ENCODE measurements around the gene CHMP3. TPM values are rescaled to one million over a fixed set of nuclear protein-coding genes. Genes with fewer than 3 reads are reported as not detected.
"Not testable (repeated sequence)": the region's sequence is repeated elsewhere in the genome, so short reads cannot be mapped to it uniquely, and the experiment has no call there.

Gene CHMP3
- total RNA-seq, 2 donors from 2014 or later = 138 to 139 TPM

DNA sequence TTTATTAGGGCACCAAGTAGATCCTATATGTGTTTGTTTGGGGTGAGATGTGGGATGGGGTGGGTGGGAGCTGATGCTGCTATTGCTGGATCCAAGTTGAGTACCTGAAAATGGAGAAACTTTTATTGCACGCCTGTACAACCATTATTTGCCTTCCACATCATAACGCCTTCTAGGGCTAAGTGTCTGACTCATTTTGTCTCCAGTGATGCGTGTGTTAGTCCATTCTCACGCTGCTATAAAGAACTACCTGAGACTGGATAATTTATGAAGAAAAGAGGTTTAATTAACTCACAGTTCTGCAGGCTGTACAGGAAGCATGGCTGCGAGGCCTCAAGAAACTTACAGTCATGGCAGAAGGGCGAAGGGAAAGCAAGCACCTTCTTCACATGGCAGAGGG, 63.9 kb downstream of the CHMP3 start:
- H3K27ac ChIP-seq = no peak overlapping the region
- ATAC-seq (ENCODE audit: insufficient number of reproducible peaks, low FRiP score, low read depth) = no peak
- TF ChIP-seq CTCF (IDR thresholded peaks at IDR 0.05) = no peak

DNA sequence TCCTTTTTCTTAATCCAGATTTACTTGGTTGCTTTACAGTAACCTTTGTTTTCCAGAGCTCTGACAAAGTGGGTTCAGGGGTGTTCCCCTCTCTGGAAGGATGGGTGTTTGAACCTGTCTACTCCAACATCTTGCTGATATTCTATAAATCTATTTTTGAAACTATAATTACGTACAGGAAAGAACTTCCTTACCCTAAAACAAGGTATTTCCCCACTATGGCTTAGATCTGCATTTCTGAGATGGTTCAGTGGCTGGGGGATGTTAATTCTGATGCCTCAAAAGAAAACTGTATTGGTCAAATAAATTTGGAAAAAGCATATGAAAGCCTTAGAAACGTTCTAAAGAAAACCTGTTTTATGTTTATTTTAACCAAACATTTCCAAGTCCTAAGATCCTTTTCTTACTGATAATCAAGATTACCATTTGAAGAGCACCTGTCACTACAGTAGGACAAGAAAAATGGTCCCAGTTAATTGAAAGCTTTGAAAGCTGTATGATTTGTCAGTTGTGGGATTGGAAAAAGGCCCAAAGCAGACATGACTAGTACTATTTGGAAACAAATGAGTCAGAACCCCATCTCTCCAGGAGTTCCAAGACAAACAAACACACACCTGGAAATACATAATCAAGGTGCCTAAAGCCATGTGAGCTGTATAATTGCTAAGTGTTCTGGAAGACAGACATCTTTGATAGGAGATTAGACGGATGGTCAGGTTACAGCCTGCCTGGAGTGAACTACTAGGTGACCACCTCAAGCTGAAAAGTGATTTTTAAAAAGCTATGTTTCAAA, 64.6 kb downstream of the CHMP3 start:
- no peak for ATAC-seq (ENCODE audit: insufficient number of reproducible peaks, low FRiP score, low read depth)
- Histone ChIP-seq H3K36me3 (peaks cover 67% of the 10 kb centered on the region), H3K27me3 (replicated peaks; ENCODE audit: insufficient read depth) (no peaks in the 10 kb centered on the region), H3K4me3 (no peak overlapping the region), H3K4me1 (ENCODE audit: control insufficient read depth in 1 of 2, low read depth in 2 of 2) (no peaks in the 10 kb centered on the region), H3K9me3 (peaks cover 4% of the 10 kb centered on the region), H3K27ac (no peak overlapping the region)
- no peak for DNase-seq (ENCODE audit: low spot score)
- no peak for TF ChIP-seq CTCF (IDR thresholded peaks at IDR 0.05)

More for the DNA sequence above, 63.9 kb downstream of the CHMP3 start:
- no peak overlapping the region for H3K4me3 ChIP-seq
- H3K36me3 ChIP-seq = peaks cover 67% of the 10 kb centered on the region
- H3K9me3 ChIP-seq = peaks cover 4% of the 10 kb centered on the region
- DNase-seq (ENCODE audit: low spot score) = no peak
- H3K4me1 ChIP-seq (ENCODE audit: control insufficient read depth in 1 of 2, low read depth in 2 of 2) = no peaks in the 10 kb centered on the region
- no peaks in the 10 kb centered on the region for H3K27me3 ChIP-seq (replicated peaks; ENCODE audit: insufficient read depth)

DNA sequence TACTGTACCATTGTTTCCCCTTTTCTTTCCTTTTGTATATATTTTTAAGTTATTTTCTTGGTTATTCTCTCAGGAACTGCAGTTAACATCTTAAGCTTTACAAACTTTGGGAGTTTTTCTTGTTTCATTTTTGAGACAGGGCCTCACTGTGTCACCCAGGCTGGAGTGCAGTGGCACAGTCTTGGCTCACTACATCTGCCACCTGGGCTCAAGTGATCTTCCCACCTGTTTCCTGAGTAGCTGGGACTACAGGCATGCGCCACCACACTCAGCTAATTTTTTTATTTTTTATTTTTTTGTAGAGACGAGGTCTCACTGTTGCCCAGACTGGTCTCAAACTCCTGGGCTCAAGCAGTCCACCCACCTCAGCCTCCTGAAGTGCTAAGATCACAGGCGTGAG, 66.9 kb downstream of the CHMP3 start:
- H3K4me3 ChIP-seq; H3K9me3 ChIP-seq; H3K27ac ChIP-seq; ATAC-seq (ENCODE audit: insufficient number of reproducible peaks, low FRiP score, low read depth); DNase-seq (ENCODE audit: low spot score); H3K27me3 ChIP-seq (replicated peaks; ENCODE audit: insufficient read depth): not testable (repeated sequence)
- Histone ChIP-seq H3K4me1 (ENCODE audit: control insufficient read depth in 1 of 2, low read depth in 2 of 2) (peaks cover under 1 to 11% of the 10 kb centered on the region in 2 donors), H3K36me3 (peaks cover 67% of the 10 kb centered on the region)

DNA sequence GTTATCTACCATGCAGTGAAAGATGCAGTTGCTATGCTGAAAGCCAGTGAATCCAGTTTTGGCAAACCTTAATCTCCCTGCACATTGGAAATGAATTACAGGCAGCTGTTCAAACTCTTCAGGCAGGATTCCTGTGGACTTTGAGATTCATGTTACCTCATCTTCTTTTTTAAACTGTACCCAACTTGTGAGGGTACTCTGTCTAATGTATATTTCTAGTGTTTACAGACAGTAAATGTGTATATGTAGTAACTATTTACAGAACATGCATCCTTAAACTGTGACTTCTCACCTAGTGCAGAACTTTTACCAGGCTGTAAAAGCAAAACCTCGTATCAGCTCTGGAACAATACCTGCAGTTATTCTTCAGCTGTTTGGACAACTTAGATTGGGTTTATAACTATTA, 71.2 kb downstream of the CHMP3 start:
- peaks cover 46% of the 10 kb centered on the region for H3K36me3 ChIP-seq
- ATAC-seq (ENCODE audit: insufficient number of reproducible peaks, low FRiP score, low read depth) (no peak), DNase-seq (ENCODE audit: low spot score) (no peak)
- peaks cover 4 to 21% of the 10 kb centered on the region in 2 donors for H3K4me1 ChIP-seq (ENCODE audit: control insufficient read depth in 1 of 2, low read depth in 2 of 2)
- H3K9me3 ChIP-seq = no peaks in the 10 kb centered on the region
- H3K4me3 ChIP-seq = no peak overlapping the region
- H3K27me3 ChIP-seq (replicated peaks; ENCODE audit: insufficient read depth) = no peaks in the 10 kb centered on the region
- TF ChIP-seq CTCF (IDR thresholded peaks at IDR 0.05) = no peak
- H3K27ac ChIP-seq = peak overlapping the region; percentile 19 to 62

GRCh38 chr2:86491088-86491487, 72.2 kb downstream of the CHMP3 start:
- Histone ChIP-seq H3K27me3 (replicated peaks; ENCODE audit: insufficient read depth) (no peaks in the 10 kb centered on the region), H3K36me3 (peaks cover 44% of the 10 kb centered on the region), H3K4me3 (no peak overlapping the region), H3K27ac (peak overlapping the region; percentile 19 to 62), H3K9me3 (no peaks in the 10 kb centered on the region), H3K4me1 (ENCODE audit: control insufficient read depth in 1 of 2, low read depth in 2 of 2) (peaks cover 4 to 21% of the 10 kb centered on the region in 2 donors)
- TF ChIP-seq CTCF (IDR thresholded peaks at IDR 0.05) = no peak
- ATAC-seq (ENCODE audit: insufficient number of reproducible peaks, low FRiP score, low read depth) (no peak), DNase-seq (ENCODE audit: low spot score) (no peak)
